Measurements from ENCODE around the gene CT45A6.
"Not testable (repeated sequence)": the region's sequence is repeated elsewhere in the genome, so short reads cannot be mapped to it uniquely, and the experiment has no call there.

CT45A6 gene

GRCh38 chrX:135802687-135803086 is at the start of gene CT45A6:
Gene CT45A6, minus strand, starts transcription at chrX:135802787. Its CDS starts 3,794 bp downstream, at chrX:135798993.
- not testable (repeated sequence) for H3K27me3 Mint-ChIP-seq, H3K4me3 Mint-ChIP-seq, H3K9me3 Mint-ChIP-seq, H3K4me1 Mint-ChIP-seq, H3K36me3 Mint-ChIP-seq, ATAC-seq, H3K27ac Mint-ChIP-seq

GRCh38 chrX:135837180-135837579 is 34.6 kb upstream of the CT45A6 start, which contains the start of gene CT45A7:
Gene CT45A7, minus strand, starts transcription at chrX:135837280. Its CDS starts 3,747 bp downstream, at chrX:135833533.
- not testable (repeated sequence) for H3K27me3 Mint-ChIP-seq, H3K9me3 Mint-ChIP-seq, H3K4me3 Mint-ChIP-seq, ATAC-seq, H3K4me1 Mint-ChIP-seq, H3K27ac Mint-ChIP-seq, H3K36me3 Mint-ChIP-seq

- not testable (repeated sequence) for H3K4me1 Mint-ChIP-seq, H3K9me3 Mint-ChIP-seq, H3K4me3 Mint-ChIP-seq, H3K27ac Mint-ChIP-seq, H3K27me3 Mint-ChIP-seq, H3K36me3 Mint-ChIP-seq, ATAC-seq
Measured at GRCh38 chrX:135819912-135820311, 17.3 kb upstream of the CT45A6 start, which contains the start of gene CT45A2. Gene CT45A2, minus strand, starts transcription at chrX:135820012. Its CDS starts 3,747 bp downstream, at chrX:135816265.

- not testable (repeated sequence) for H3K9me3 Mint-ChIP-seq, H3K4me1 Mint-ChIP-seq, ATAC-seq, H3K4me3 Mint-ChIP-seq, H3K27me3 Mint-ChIP-seq, H3K27ac Mint-ChIP-seq, H3K36me3 Mint-ChIP-seq
Measured at GRCh38 chrX:135785403-135785802, 17.2 kb downstream of the CT45A6 start, which contains the start of gene CT45A5. Gene CT45A5, minus strand, starts transcription at chrX:135785503. Its CDS starts 3,774 bp downstream, at chrX:135781729.

- not testable (repeated sequence) for H3K36me3 Mint-ChIP-seq, H3K4me1 Mint-ChIP-seq, H3K9me3 Mint-ChIP-seq, ATAC-seq, H3K27ac Mint-ChIP-seq, H3K4me3 Mint-ChIP-seq, H3K27me3 Mint-ChIP-seq
Measured at GRCh38 chrX:135768091-135768490, 34.5 kb downstream of the CT45A6 start, which contains the start of gene CT45A3. Gene CT45A3, minus strand, starts transcription at chrX:135768191. Its CDS starts 3,747 bp downstream, at chrX:135764444.

GRCh38 chrX:135744739-135745138 is 57.8 kb downstream of the CT45A6 start:
- not testable (repeated sequence) for ATAC-seq, H3K36me3 Mint-ChIP-seq, H3K27me3 Mint-ChIP-seq, H3K4me1 Mint-ChIP-seq, H3K9me3 Mint-ChIP-seq, H3K4me3 Mint-ChIP-seq, H3K27ac Mint-ChIP-seq
